Tibial artery (tissue), 4 donors: ENCODE data around the gene ENTREP3.

Source experiments
- DNase-seq, 2 donors: peaks; one replicate each; pipeline ENCODE4 v3.0.0-alpha.2; 2019
- H3K27ac ChIP-seq, 2 donors: fragments of 200-600 bp; sonication (generic) in 1 of 2; 1 replicate in 1 of 2; 2 replicates in 1 of 2; pipeline ENCODE4 v1.5.1; 2018 to 2019; ENCODE audit warnings: mild to moderate bottlenecking in 1 of 2
- H3K27me3 ChIP-seq, 2 donors: fragments of 200-600 bp; sonication (generic) in 1 of 2; one replicate each; pipeline versions ENCODE4 v1.5.1 to v1.6.0; 2016 to 2019
- H3K36me3 ChIP-seq, 3 donors: fragments of 200-600 bp; sonication (generic) in 2 of 3; one replicate each; pipeline ENCODE4 v1.5.1; 2016 to 2019; ENCODE audit warnings: mild to moderate bottlenecking in 2 of 3
- H3K4me1 ChIP-seq, 4 donors: fragments of 200-600 bp; sonication (generic) in 2 of 4; 1 replicate in 3 of 4; 2 replicates in 1 of 4; pipeline ENCODE4 v1.5.1; 2016 to 2019
- H3K4me3 ChIP-seq, 2 donors: fragments of 200-600 bp; sonication (generic) in 1 of 2; 1 replicate in 1 of 2; 2 replicates in 1 of 2; pipeline ENCODE4 v1.5.1; 2018 to 2019; ENCODE audit warnings: mild to moderate bottlenecking in 2 of 2
- H3K9me3 ChIP-seq, 3 donors: fragments of 200-600 bp; sonication (generic) in 1 of 3; one replicate each; pipeline ENCODE4 v1.5.1; 2016 to 2019
- CTCF ChIP-seq, 2 experiments: fragments of 200-600 bp in 1 of 2; fragments of 450-650 bp in 1 of 2; IDR thresholded peaks; one replicate each; pipeline ENCODE4 v1.5.1; 2017 to 2019; ENCODE audit warnings: antibody characterized with exemption in 2 of 2, mild to moderate bottlenecking in 1 of 2, moderate library complexity in 1 of 2
- intact Hi-C: fragments of 100-400 bp; cut with DNase I; formaldehyde crosslinking; loops from one replicate; pipeline ENCODE4 v1.15.0; 2023; ENCODE audit warnings: low total_unique reads

Gene ENTREP3

GRCh38 chr1:155255243-155256007 lies at the start of gene ENTREP3:
ENTREP3 (minus strand) TSS chr1:155255483; CDS start chr1:155254877, 606 bp downstream.
- Histone ChIP-seq H3K4me1 (peaks cover 0 to 47% (median 34%) of the 10 kb centered on the region in 4 donors), H3K27ac (peak within 1 kb of the TSS; percentile 96 to 97), H3K36me3 (peaks cover 0 to 42% (median 10%) of the 10 kb centered on the region in 3 donors), H3K4me3 (peak within 1 kb of the TSS; percentile 74 to 79), H3K9me3 (no peaks in the 10 kb centered on the region), H3K27me3 (no peaks in the 10 kb centered on the region)
- peak; percentile 21 to 25 for TF ChIP-seq CTCF (IDR thresholded peaks at IDR 0.05)
- DNase-seq = peak; percentile 88 to 94
- intact Hi-C loops = no loop called here

- intact Hi-C loops = no loop called here
- Histone ChIP-seq H3K27ac (no peak overlapping the region), H3K4me3 (no peak overlapping the region), H3K36me3 (no peaks in the 10 kb centered on the region), H3K27me3 (peaks cover 0 to 3% of the 10 kb centered on the region in 2 donors), H3K4me1 (peaks cover 0 to 10% (median 6%) of the 10 kb centered on the region in 4 donors), H3K9me3 (no peaks in the 10 kb centered on the region)
- TF ChIP-seq CTCF (IDR thresholded peaks at IDR 0.05) = no peak
- no peak for DNase-seq
Observed at GRCh38 chr1:155304558-155305063, 49.3 kb upstream of the ENTREP3 start.

- no peaks in the 10 kb centered on the region for H3K36me3 ChIP-seq
- no peak for TF ChIP-seq CTCF (IDR thresholded peaks at IDR 0.05)
- no peak for DNase-seq
Observed at GRCh38 chr1:155301342-155301841, 46.1 kb upstream of the ENTREP3 start, which contains the start of gene PKLR. PKLR (minus strand) TSS chr1:155301438; CDS start chr1:155301395, 43 bp downstream.

GRCh38 chr1:155300553-155301329 lies 45.5 kb upstream of the ENTREP3 start:
- Histone ChIP-seq H3K4me3 (no peak overlapping the region), H3K27me3 (peaks cover 0 to 18% of the 10 kb centered on the region in 2 donors), H3K36me3 (no peaks in the 10 kb centered on the region), H3K9me3 (no peaks in the 10 kb centered on the region), H3K4me1 (peaks cover 0 to 1% (median under 1%) of the 10 kb centered on the region in 4 donors), H3K27ac (no peak overlapping the region)
- no peak for DNase-seq
- no peak for TF ChIP-seq CTCF (IDR thresholded peaks at IDR 0.05)
- intact Hi-C loops = no loop called here

More at GRCh38 chr1:155301342-155301841, 46.1 kb upstream of the ENTREP3 start, which contains the start of gene PKLR:
- H3K4me3 ChIP-seq = no peak within 1 kb of the TSS
- H3K27ac ChIP-seq = no peak within 1 kb of the TSS
- peaks cover 0 to 12% of the 10 kb centered on the region in 2 donors for H3K27me3 ChIP-seq
- H3K9me3 ChIP-seq = no peaks in the 10 kb centered on the region
- no peaks in the 10 kb centered on the region for H3K4me1 ChIP-seq
- intact Hi-C loops = no loop called here

GRCh38 chr1:155300024-155300423 lies 44.7 kb upstream of the ENTREP3 start:
- intact Hi-C loops = no loop called here
- no peak for DNase-seq
- H3K9me3 ChIP-seq = no peaks in the 10 kb centered on the region
- no peak overlapping the region for H3K27ac ChIP-seq
- TF ChIP-seq CTCF (IDR thresholded peaks at IDR 0.05) = no peak
- H3K36me3 ChIP-seq = no peaks in the 10 kb centered on the region
- H3K4me3 ChIP-seq = no peak overlapping the region
- peaks cover 0 to 25% of the 10 kb centered on the region in 2 donors for H3K27me3 ChIP-seq
- H3K4me1 ChIP-seq = peaks cover 0 to 9% (median 4%) of the 10 kb centered on the region in 4 donors
